ENCODE measurements around the gene AP2A1. TPM values are rescaled to one million over a fixed set of nuclear protein-coding genes. Genes with fewer than 3 reads are reported as not detected.

The AP2A1 gene
- total RNA-seq, 1 experiment from 2014 or later, result 72.1 TPM

GRCh38 chr19:49791776-49792445, 25.1 kb downstream of the AP2A1 start:
- CTCF ChIA-PET, result no interaction called here
- intact Hi-C loops (cut with micrococcal nuclease; ENCODE audit: unreplicated experiment), result no loop called here

More at GRCh38 chr19:49791776-49792445, 25.1 kb downstream of the AP2A1 start:
- Histone ChIP-seq H3K27ac (ENCODE audit: low read length) (no peak overlapping the region), H3K4me1 (ENCODE audit: control insufficient read depth, insufficient read depth, low read length) (no peaks in the 10 kb centered on the region), H3K27me3 (ENCODE audit: control insufficient read depth, insufficient read depth, low read length) (no peaks in the 10 kb centered on the region), H3K4me3 (ENCODE audit: low read depth in 2 of 2, low read length in 2 of 2) (no peak overlapping the region), H3K36me3 (ENCODE audit: control insufficient read depth, insufficient read depth, low read length) (no peaks in the 10 kb centered on the region; the same call in 1 of the 2 replicates), H3K9me3 (ENCODE audit: control insufficient read depth, insufficient read depth, low read depth, low read length) (no peaks in the 10 kb centered on the region)
- no TSS peak for BruUV-seq (replicated peaks)
- POLR2A ChIA-PET, result no interaction called here
- ATAC-seq (no peak), DNase-seq (ENCODE audit: low read depth, low spot score) (no peak)
- in situ Hi-C loops (cut with HindIII; ENCODE audit: low pct_unique_long_range_greater_than_20kb, low sequenced_read_pairs), result no loop called here
- no peak for TF ChIP-seq CTCF (IDR thresholded peaks at IDR 0.05)
- TF ChIP-seq POLR2AphosphoS5 (IDR thresholded peaks at IDR 0.05; ENCODE audit: low read depth, low read length), result no peak
- TF ChIP-seq SIN3A (IDR thresholded peaks at IDR 0.05; ENCODE audit: borderline replicate concordance, insufficient read depth, low read depth, low read length), result no peak
- no peak for TF ChIP-seq TCF7L2 (IDR thresholded peaks at IDR 0.05; ENCODE audit: low read depth, low read length)
- TF ChIP-seq REST (IDR thresholded peaks at IDR 0.05; ENCODE audit: insufficient read depth in 1 of 2, low read depth in 2 of 2, low read length in 1 of 2), result no peak

Data from Panc1 (cell line).